Mammary epithelial cell (primary cell): ENCODE results near the gene ZSWIM3.

ENCODE experiments used
- CTCF ChIP-seq, 2 donors: IDR thresholded peaks in 1 of 2; conservative IDR thresholded peaks in 1 of 2; 2 replicates each; pipeline ENCODE4 v1.5.1; 2011 to 2012; ENCODE audit warnings: inconsistent platforms in 2 of 2, low read length in 2 of 2, mild to moderate bottlenecking in 2 of 2, control low read depth in 1 of 2, low read depth in 1 of 2; ENCODE audit not compliant: insufficient read depth in 1 of 2; ENCODE audit errors: extremely low read depth in 1 of 2
- EZH2 ChIP-seq: IDR thresholded peaks from 2 replicates; pipeline ENCODE4 v1.6.1; 2012; ENCODE audit warnings: low read length, inconsistent platforms, borderline replicate concordance

GRCh38 chr20:45912344-45912682, 54.9 kb downstream of the ZSWIM3 start:
- no peak for TF ChIP-seq CTCF (conservative IDR thresholded peaks at IDR 0.05 in 1 of 2, IDR thresholded peaks at IDR 0.05 in 1 of 2; ENCODE audit: extremely low read depth in 1 of 2, insufficient read depth in 1 of 2, low read depth in 1 of 2, low read length in 2 of 2)
- TF ChIP-seq EZH2, result no peak
